Activated naive CD8-positive, alpha-beta T cell treated with anti-CD3 and anti-CD28 coated beads for 36 hours (primary cell): ENCODE data around the gene TMC1. TPM values are rescaled to one million over a fixed set of nuclear protein-coding genes. Genes with fewer than 3 reads are reported as not detected.
"Not testable (repeated sequence)": the region's sequence is repeated elsewhere in the genome, so short reads cannot be mapped to it uniquely, and the experiment has no call there.

Source experiments
- DNase-seq: peaks from one replicate; pipeline ENCODE4 v3.0.0; 2021
- H3K27ac Mint-ChIP-seq: one replicate; pipeline ENCODE4 v1.8.0; 2022; ENCODE audit warnings: mild to moderate bottlenecking, moderate library complexity, mixed read lengths
- H3K27me3 Mint-ChIP-seq: one replicate; pipeline ENCODE4 v1.8.0; 2022; ENCODE audit warnings: mild to moderate bottlenecking, mixed read lengths
- H3K36me3 Mint-ChIP-seq: one replicate; pipeline ENCODE4 v1.8.0; 2021; ENCODE audit warnings: mild to moderate bottlenecking, mixed read lengths
- H3K4me1 Mint-ChIP-seq: one replicate; pipeline ENCODE4 v1.8.0; 2021; ENCODE audit warnings: mixed read lengths
- H3K4me3 Mint-ChIP-seq: one replicate; pipeline ENCODE4 v1.8.0; 2022; ENCODE audit warnings: mild to moderate bottlenecking, moderate library complexity, mixed read lengths
- H3K9me3 Mint-ChIP-seq: one replicate; pipeline ENCODE4 v1.8.0; 2022; ENCODE audit warnings: mixed read lengths
- total RNA-seq, 2 experiments: library from RNA; stranded (reverse); gene quantifications; one replicate each; pipeline ENCODE4 v1.2.3, GENCODE V29; 2021

The TMC1 gene
- total RNA-seq, 2 experiments from 2014 or later = not detected

DNA sequence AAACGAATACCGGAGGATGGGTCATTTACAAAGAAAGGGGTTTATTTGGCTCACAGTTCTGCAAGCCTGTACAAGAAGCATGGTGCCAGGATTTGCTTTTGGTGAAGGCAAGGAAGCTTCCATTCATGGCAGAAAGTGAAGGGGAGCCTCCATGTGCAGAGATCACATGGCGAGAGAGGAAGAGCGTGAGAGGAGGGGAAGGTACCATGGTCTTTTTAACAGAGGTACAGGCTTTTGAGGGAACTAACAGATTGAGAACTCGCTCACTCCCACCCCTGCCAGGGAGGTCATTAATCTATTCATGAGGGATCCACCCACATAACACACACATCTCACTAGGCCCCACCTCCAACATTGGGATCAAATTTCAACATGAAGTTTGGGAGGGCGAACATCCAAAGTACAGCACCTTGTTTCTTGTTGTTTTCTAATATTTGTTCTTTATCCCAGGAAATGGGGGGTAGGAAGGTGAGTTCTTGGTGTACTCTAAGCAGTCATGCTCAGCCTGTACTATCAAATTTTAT is 18.5 kb downstream of the TMC1 start:
- no peak overlapping the region for H3K27ac Mint-ChIP-seq
- no peak overlapping the region for H3K4me3 Mint-ChIP-seq
- peaks cover 5% of the 10 kb centered on the region for H3K36me3 Mint-ChIP-seq
- peaks cover 19% of the 10 kb centered on the region for H3K4me1 Mint-ChIP-seq
- peaks cover 4% of the 10 kb centered on the region for H3K9me3 Mint-ChIP-seq
- no peaks in the 10 kb centered on the region for H3K27me3 Mint-ChIP-seq
- no peak for DNase-seq

DNA sequence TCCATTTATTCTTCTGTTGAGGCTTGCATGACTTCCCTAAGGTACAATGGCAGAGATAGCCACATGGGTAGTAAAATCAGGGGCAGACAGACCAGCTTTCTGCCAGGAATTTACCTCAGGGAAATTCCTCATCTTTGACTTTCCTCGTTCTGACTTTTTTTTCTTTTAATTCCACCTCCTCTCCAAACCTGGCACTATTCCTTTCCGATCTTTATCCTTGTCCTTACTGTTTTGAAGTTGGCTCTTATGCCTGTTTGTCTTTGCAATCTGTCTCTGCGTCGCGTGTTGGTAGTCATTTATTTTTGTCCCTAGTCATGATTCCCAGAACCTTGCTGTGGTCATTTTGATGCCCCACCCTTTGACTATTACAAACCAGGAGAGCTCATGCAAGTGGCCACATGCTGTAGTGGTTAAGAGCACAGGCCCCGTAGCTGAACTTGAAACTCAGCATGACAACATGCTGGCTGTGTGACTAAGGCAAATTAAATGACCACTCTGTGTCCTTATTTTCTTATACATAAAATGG is 19.0 kb downstream of the TMC1 start:
- Mint-ChIP-seq H3K4me1 (peaks cover 14% of the 10 kb centered on the region), H3K9me3 (peaks cover 4% of the 10 kb centered on the region), H3K27me3 (no peaks in the 10 kb centered on the region), H3K27ac (no peak overlapping the region), H3K36me3 (peaks cover 5% of the 10 kb centered on the region), H3K4me3 (no peak overlapping the region)
- no peak for DNase-seq

DNA sequence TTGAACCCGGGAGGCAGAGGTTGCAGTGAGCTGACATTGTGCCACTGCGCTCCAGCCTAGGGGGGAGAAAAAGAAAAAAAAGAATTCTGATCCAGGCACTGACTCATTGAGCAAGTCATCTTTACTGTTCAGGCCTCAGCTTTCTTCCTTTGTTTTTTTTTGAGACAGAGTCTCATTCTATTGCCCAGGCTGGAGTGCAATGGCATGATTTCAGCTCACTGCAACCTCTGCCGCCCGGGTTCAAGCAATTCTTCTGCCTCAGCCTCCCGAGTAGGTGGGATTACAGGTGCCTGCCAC is 21.1 kb downstream of the TMC1 start:
- not testable (repeated sequence) for H3K36me3 Mint-ChIP-seq, DNase-seq, H3K4me3 Mint-ChIP-seq, H3K9me3 Mint-ChIP-seq, H3K27me3 Mint-ChIP-seq
- H3K4me1 Mint-ChIP-seq = peaks cover 14% of the 10 kb centered on the region
- peak overlapping the region; percentile 88 for H3K27ac Mint-ChIP-seq

GRCh38 chr9:72542917-72543316 is 21.5 kb downstream of the TMC1 start:
- H3K27me3 Mint-ChIP-seq = no peaks in the 10 kb centered on the region
- H3K4me3 Mint-ChIP-seq = no peak overlapping the region
- H3K4me1 Mint-ChIP-seq = peaks cover 14% of the 10 kb centered on the region
- H3K27ac Mint-ChIP-seq = no peak overlapping the region
- no peaks in the 10 kb centered on the region for H3K9me3 Mint-ChIP-seq
- DNase-seq = no peak
- H3K36me3 Mint-ChIP-seq = no peaks in the 10 kb centered on the region

- Mint-ChIP-seq H3K4me1 (no peaks in the 10 kb centered on the region), H3K27ac (no peak overlapping the region), H3K4me3 (no peak overlapping the region), H3K27me3 (no peaks in the 10 kb centered on the region), H3K36me3 (no peaks in the 10 kb centered on the region), H3K9me3 (no peaks in the 10 kb centered on the region)
- no peak for DNase-seq
Observed at GRCh38 chr9:72551306-72551705, 29.9 kb downstream of the TMC1 start.

- Mint-ChIP-seq H3K4me1 (peaks cover 2% of the 10 kb centered on the region), H3K9me3 (no peaks in the 10 kb centered on the region), H3K27me3 (no peaks in the 10 kb centered on the region), H3K36me3 (no peaks in the 10 kb centered on the region), H3K4me3 (no peak overlapping the region), H3K27ac (no peak overlapping the region)
- DNase-seq = no peak
Observed at GRCh38 chr9:72552356-72552755, 30.9 kb downstream of the TMC1 start.

DNA sequence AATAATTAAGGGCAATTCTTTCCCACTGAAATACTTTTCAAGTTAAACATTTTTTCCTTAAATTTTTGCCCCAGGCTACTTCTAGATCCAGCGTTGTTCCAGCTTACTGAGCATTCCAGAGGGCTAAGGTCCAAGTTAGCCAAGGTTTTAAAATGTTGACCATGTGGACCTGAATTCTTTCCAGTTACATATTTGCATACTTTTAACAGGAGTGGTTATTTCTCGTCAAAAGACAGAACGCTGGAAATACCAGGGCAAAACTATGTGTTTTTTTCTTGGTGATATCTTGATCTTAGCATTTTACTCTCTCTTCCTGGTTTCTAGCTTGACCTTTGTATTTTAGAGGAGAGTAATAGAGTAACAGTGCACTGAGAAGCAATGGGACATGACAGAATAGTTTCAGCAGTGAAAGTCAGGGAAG is 32.8 kb downstream of the TMC1 start:
- no peak overlapping the region for H3K27ac Mint-ChIP-seq
- H3K9me3 Mint-ChIP-seq = no peaks in the 10 kb centered on the region
- DNase-seq = no peak
- no peaks in the 10 kb centered on the region for H3K27me3 Mint-ChIP-seq
- no peaks in the 10 kb centered on the region for H3K36me3 Mint-ChIP-seq
- no peak overlapping the region for H3K4me3 Mint-ChIP-seq
- peaks cover 9% of the 10 kb centered on the region for H3K4me1 Mint-ChIP-seq

DNA sequence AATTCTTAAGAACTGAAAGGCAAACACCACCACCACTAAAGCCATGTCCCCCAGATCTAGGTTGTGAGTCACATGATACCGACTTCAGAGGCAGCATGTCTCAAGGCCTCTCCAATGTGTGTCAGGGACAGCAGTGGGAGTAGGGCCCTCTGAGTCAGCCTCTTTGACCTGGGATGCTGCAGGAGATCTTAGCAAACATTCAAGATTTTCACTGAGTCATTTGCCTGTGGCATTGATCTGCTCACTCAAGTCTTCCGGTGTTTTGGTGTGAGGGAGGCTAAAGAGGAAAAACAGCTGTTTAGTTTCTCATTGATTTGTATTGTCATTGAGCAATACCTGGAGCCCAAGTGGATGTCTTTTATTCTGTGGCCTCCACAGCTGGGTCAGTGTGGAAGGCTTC is 36.1 kb downstream of the TMC1 start:
- H3K4me3 Mint-ChIP-seq = no peak overlapping the region
- peak; percentile 25 for DNase-seq
- no peaks in the 10 kb centered on the region for H3K27me3 Mint-ChIP-seq
- H3K36me3 Mint-ChIP-seq = no peaks in the 10 kb centered on the region
- H3K4me1 Mint-ChIP-seq = peaks cover 9% of the 10 kb centered on the region
- peak overlapping the region; percentile 20 for H3K27ac Mint-ChIP-seq
- H3K9me3 Mint-ChIP-seq = no peaks in the 10 kb centered on the region

GRCh38 chr9:72560086-72560485 is 38.7 kb downstream of the TMC1 start:
- no peak for DNase-seq
- no peaks in the 10 kb centered on the region for H3K36me3 Mint-ChIP-seq
- H3K4me3 Mint-ChIP-seq = no peak overlapping the region
- H3K27me3 Mint-ChIP-seq = no peaks in the 10 kb centered on the region
- H3K27ac Mint-ChIP-seq = no peak overlapping the region
- H3K9me3 Mint-ChIP-seq = no peaks in the 10 kb centered on the region
- peaks cover 9% of the 10 kb centered on the region for H3K4me1 Mint-ChIP-seq

GRCh38 chr9:72563806-72564205 is 42.4 kb downstream of the TMC1 start:
- H3K9me3 Mint-ChIP-seq = peaks cover 4% of the 10 kb centered on the region

DNA sequence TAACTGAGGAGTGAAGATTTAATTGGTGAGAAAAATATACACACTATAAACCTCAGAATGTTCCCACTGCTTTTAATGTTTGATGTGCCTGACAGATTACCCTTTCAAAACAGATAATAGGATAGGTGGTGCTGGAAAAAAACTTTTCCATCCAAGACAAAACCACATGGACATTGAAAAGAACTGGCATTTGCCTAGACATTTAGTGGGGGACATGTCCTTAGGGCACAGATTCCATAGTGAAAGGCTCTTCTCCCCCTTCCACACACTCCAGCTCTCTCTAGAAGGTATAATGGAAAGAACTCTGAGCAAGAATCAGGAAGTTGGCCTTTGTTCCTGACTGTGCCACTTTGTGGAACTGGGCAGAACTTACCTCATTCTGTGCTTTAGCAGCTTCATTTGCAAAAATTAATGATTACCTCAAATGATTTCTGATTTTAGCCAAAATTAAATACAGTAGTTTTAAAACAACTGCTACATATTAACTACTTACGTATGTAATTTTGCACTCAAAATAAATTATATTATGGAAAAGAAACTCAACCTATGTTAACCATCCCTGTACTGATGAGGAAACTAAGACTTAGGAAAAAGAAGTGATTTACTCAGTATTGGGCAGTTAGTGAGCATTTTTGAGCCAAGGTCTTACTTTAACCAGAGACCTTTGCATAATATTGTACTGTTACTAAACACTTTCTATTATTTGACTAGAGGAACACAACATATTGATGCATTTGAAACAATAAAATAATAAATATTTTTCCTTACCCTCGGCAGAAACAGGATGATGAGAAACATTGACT is 43.3 kb downstream of the TMC1 start:
- Mint-ChIP-seq H3K4me3 (no peak overlapping the region), H3K27ac (no peak overlapping the region), H3K36me3 (no peaks in the 10 kb centered on the region), H3K27me3 (no peaks in the 10 kb centered on the region), H3K4me1 (no peaks in the 10 kb centered on the region), H3K9me3 (peaks cover 4% of the 10 kb centered on the region)
- DNase-seq = no peak

More at GRCh38 chr9:72563806-72564205, 42.4 kb downstream of the TMC1 start:
- no peak overlapping the region for H3K4me3 Mint-ChIP-seq
- H3K27me3 Mint-ChIP-seq = no peaks in the 10 kb centered on the region
- DNase-seq = no peak
- no peaks in the 10 kb centered on the region for H3K36me3 Mint-ChIP-seq
- H3K4me1 Mint-ChIP-seq = no peaks in the 10 kb centered on the region
- no peak overlapping the region for H3K27ac Mint-ChIP-seq

DNA sequence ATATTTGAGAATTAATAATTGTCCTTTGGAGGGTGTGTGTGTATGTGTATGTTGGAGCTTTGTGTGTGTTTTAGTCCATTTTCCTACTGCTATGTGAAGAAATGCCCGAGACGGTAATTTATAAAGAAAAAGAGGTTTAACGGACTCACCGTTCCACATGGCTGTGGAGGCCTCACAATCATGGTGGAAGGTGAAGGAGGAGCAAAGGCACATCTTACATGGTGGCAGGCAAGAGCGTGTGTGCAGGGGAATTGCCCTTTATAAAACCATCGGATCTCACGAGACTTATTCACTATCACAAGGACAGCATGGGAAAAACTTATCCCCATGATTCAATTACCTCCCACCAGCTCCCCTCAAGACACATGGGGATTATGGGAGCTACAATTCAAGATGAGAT is 44.1 kb downstream of the TMC1 start:
- Mint-ChIP-seq H3K27me3 (no peaks in the 10 kb centered on the region), H3K4me1 (no peaks in the 10 kb centered on the region), H3K27ac (no peak overlapping the region), H3K36me3 (no peaks in the 10 kb centered on the region), H3K4me3 (no peak overlapping the region), H3K9me3 (peaks cover 4% of the 10 kb centered on the region)
- no peak for DNase-seq

DNA sequence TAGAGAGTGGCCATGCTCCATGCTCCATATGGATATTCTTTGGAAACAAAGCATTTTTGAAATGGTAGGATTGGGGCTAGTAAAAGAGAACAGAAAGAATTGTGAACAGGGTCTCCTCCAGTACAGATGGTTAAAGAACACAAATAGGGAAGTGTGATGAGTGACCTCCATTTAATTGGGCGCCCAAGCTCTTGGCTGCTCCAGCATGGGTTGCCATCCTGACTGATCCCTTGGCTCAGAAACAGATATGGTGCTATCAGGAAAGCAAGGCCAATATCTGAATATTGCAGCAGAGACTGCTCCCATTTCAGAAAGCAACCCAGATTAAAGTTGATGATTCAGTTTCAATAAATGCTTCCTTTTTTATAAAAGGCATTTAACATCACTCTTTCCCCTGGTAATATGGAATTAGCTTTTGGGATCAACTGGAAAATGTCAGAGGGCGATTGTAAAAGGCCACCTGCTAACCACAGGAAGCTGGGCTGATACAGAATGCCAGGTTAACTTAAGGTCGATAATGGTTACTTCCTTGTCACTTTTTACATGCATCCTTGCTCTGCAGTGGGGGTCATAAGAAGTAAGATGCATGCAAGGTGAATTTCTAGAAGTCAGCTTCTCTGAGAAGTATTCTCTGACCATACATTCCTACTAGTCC is 52.9 kb downstream of the TMC1 start:
- no peak for DNase-seq
- H3K27ac Mint-ChIP-seq = no peak overlapping the region
- no peaks in the 10 kb centered on the region for H3K9me3 Mint-ChIP-seq
- H3K4me1 Mint-ChIP-seq = peaks cover 8% of the 10 kb centered on the region
- no peaks in the 10 kb centered on the region for H3K27me3 Mint-ChIP-seq
- H3K4me3 Mint-ChIP-seq = no peak overlapping the region
- no peaks in the 10 kb centered on the region for H3K36me3 Mint-ChIP-seq

DNA sequence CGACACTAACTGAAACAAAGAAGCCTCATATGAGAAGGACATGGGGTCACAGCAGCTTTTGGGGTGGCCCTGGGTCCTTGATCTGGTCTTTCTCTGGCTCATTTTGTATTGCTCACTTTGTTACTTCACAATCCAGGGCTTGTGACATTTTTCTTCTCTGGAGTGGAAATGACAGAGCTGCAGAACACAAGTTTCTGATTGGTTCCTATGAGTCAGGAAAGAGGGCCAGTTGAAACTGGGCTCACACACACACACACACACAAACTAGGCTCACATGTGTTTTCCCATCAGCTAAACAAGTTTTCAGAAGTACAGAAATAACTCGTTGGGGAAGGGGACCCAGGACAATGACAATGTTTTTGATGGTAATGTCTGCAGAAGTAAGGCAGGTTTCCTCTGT is 54.3 kb downstream of the TMC1 start:
- no peak for DNase-seq
- Mint-ChIP-seq H3K4me3 (no peak overlapping the region), H3K9me3 (no peaks in the 10 kb centered on the region), H3K36me3 (no peaks in the 10 kb centered on the region), H3K27me3 (no peaks in the 10 kb centered on the region), H3K4me1 (peaks cover 8% of the 10 kb centered on the region), H3K27ac (no peak overlapping the region)

DNA sequence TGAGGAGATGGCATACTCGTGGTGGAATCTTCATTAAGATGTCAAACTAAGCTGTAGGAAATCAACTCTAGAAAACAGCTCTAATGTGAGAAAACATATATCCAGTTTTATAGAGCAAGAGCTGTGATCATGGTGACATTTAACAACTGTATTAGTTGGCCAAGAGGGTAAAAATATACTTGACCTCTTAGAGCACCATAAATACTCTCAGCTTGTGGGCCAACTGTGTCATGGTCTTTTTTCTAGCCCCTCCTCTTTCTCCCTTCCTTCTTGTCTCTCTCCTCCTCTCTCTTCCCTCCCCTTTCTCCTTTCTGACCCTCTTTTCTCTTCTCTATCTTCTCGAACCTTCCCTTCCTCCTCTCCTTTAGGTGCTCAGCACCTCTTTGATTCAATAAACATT is 54.7 kb downstream of the TMC1 start:
- Mint-ChIP-seq H3K4me3 (no peak overlapping the region), H3K27me3 (no peaks in the 10 kb centered on the region), H3K9me3 (no peaks in the 10 kb centered on the region), H3K4me1 (peaks cover 8% of the 10 kb centered on the region), H3K27ac (no peak overlapping the region), H3K36me3 (no peaks in the 10 kb centered on the region)
- no peak for DNase-seq
